Activated T-cell treated with anti-CD3 and anti-CD28 coated beads for 24 hours (primary cell): ENCODE measurements around the gene LRP5.
"Not testable (repeated sequence)": the region's sequence is repeated elsewhere in the genome, so short reads cannot be mapped to it uniquely, and the experiment has no call there.

ENCODE experiments used
- DNase-seq: peaks from one replicate; pipeline ENCODE4 v3.0.0-alpha.2; 2020; ENCODE audit warnings: low read depth

LRP5 gene

DNA sequence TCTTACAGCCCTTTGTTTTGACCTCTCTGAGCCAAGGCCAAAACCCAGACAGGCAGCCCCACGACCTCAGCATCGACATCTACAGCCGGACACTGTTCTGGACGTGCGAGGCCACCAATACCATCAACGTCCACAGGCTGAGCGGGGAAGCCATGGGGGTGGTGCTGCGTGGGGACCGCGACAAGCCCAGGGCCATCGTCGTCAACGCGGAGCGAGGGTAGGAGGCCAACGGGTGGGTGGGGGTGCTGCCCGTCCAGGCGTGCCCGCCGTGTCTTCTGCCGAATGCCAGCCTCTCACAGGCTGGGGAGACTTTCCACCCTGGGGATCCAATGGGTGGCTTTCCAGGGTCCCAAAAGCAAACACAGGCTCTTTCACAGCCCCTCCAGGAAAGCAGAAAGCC is 111.1 kb downstream of the LRP5 start:
- no peak for DNase-seq

DNA sequence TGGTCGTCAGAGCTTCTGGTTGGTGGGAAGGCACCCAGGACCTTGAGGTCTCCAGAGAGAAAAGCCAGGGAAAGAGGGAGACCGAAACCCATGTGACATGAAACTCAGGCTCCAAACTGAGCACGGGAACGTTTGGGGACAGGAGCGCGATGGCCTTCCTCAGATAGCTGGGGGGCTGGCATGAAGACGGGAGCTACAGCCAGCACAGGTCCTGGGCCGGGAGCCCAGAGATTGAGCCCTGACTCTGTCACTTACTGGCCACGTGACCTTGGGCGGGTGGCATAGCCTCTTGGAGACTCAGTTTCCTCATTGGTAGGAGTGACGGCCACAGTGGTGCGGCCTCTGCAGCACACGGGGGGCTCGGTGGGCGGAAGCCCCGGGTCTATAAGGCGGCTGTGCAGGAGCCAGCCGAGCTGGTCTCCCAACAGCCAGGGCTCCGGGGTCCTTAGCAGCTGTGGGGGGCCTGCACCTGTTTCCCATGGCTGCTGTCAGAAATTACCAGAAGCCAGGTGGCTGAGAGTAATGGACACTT is 111.8 kb downstream of the LRP5 start:
- no peak for DNase-seq

DNA sequence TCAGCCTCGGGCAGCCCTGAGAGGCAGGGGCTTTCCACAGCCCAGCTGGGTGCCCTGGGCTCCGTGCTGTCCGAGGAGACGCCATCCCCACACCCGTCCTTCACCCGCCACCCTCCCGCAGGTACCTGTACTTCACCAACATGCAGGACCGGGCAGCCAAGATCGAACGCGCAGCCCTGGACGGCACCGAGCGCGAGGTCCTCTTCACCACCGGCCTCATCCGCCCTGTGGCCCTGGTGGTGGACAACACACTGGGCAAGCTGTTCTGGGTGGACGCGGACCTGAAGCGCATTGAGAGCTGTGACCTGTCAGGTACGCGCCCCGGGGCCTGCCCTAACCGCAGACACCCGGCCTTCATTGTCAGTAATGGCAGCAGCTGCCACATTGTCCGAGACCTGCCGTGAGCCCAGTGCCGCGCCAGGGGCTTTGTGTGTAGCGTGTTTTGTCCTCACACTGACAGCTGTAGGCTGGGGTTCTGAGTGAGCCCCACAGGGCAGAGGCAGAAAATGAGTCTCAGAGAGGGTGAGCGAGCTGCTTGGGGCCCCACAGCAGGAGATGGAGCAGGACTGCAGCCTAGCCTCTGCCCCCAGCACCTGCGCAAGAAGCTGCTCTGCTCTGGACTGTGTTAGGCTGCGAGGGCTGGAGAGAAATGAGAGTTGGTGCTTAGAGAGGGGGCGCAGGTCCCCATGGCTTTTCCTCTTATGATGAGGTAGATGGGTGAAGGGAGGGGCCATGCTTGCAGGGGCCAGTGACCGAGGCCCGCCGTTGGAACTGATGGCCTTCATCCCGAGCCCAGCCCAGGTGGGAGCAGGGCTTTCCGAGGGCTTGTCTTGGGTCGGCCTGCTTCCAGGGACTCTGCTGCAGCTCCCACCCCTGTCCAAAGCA is 112.8 kb downstream of the LRP5 start:
- DNase-seq: no peak

DNA sequence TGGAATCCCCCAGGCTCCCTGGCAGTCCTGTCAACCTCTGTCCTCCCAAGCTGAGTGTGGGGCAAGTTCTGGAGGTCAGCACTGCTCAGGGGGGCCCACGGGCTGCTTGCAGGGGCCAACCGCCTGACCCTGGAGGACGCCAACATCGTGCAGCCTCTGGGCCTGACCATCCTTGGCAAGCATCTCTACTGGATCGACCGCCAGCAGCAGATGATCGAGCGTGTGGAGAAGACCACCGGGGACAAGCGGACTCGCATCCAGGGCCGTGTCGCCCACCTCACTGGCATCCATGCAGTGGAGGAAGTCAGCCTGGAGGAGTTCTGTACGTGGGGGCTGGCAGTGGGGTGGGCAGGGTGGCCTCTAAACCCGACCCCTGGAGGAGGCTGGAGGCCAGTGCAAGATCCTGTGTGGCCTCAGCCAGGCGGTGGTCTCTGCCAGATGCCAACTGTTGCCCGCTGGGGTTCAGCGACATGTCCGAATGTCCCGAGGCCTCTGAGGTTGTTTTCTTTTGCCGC is 113.5 kb downstream of the LRP5 start:
- no peak for DNase-seq

DNA sequence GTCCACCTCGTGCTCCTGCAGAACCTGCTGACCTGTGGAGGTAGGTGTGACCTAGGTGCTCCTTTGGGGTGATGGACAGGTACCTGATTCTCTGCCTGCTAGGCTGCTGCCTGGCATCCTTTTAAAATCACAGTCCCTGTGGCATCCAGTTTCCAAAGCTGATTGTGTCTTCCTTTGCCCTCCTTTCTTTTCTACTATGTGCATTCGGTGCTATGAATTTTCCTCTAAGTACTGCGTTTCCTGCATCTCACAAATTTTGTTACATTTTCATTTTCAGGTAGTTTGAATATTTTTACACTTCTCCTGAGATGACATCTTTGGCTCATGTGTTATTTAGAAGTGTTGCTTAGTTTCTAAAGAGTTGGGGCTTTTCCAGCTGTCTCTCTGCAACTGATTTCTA is 117.3 kb downstream of the LRP5 start:
- no peak for DNase-seq

DNA sequence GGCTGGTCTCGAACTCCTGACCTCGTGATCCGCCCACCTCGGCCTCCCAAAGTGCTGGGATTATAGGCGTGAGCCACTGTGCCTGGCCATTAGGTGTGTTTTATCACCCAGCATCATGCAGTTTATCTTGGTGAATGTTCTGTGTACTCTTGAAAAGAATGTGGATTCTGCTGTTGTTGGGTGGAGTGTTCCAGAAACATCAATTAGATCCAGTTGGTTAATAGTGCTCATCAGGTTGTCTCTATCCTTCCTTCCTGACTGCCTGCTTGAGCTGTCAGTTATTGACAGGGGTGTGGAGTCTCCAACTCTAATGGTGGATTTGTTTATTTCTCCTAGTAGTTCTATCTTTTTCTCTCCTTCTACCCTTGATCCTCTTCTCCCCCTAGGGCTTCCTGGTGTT is 118.0 kb downstream of the LRP5 start:
- DNase-seq: no peak

DNA sequence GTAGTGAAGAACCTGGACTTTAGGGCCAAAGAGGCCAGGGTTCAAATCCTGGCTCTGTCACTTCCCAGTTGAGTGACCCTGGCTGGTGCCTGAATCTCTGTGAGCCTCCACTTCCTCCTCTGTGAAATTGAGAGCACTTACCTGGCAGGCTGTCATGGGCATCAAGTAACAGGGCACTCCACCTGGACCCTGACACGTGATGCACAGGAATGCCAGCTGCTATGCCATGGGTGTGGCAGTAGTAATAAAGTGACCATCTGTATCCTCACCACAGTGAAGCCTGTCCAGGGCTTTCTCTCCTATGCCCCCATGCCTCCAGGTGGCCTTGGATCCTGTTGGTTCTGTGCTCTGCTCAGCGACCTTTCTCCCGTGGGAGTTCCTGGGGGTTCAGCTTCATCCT is 118.4 kb downstream of the LRP5 start:
- no peak for DNase-seq

DNA sequence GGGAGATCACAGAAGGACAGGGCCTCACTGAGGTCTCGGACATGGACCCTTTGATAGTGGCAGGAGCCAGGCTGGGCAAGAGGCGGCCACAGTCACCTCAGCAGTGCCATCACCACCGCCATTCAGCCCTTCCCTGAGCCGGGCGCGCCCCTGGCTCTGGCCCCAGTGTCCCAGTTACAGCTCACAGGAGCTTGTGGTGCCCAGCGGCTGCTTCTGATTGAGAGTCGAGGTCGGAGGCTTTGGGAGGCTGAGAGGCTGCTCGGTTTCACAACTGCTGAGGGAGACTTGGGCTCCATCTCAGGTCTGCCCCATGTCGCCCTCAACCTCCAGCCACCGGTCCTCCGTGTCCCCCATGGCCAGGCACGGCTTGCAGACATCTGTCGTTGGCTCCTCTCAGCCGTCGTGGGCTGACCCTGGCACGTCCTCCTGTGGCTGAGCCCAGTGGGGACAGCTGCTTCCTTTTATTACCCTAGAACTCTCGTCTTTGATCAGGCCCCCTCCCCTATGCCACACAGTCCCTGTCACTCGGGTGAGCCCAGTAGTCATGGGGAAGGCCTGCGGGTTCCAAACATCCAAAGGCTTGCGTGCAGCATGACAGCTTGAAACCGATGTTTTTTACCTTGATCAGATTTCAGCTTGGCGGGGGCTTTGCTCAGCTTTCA is 119.7 kb downstream of the LRP5 start:
- DNase-seq: no peak

DNA sequence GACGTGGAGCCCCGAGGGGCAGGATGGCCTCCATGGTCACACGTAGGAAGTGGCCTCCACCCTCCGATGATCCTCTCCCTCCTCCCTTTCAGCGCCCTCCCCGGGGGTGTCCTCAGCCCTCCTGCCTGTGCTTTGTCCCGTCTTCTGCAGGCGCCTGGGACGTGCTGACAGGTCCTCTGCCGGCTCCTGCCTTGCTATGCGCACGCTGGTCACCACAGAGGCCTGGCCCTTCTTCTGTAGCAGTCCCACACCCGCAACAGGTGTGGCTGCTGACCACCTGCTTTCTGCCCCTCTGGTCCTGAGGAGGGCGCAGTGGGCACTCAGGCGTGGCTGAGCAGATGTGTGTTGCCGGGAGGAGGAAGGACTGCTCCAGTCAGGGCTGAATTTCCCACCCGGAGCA is 120.5 kb downstream of the LRP5 start:
- no peak for DNase-seq

DNA sequence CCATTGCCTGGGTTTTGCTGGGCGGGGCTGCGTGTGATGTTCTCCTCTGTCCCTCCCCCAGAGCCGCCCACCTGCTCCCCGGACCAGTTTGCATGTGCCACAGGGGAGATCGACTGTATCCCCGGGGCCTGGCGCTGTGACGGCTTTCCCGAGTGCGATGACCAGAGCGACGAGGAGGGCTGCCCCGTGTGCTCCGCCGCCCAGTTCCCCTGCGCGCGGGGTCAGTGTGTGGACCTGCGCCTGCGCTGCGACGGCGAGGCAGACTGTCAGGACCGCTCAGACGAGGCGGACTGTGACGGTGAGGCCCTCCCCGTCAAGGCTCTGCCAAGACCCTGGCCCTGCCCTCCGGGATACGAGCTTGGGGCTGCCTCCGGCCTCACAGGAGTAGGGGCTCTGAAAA is 121.2 kb downstream of the LRP5 start:
- no peak for DNase-seq

DNA sequence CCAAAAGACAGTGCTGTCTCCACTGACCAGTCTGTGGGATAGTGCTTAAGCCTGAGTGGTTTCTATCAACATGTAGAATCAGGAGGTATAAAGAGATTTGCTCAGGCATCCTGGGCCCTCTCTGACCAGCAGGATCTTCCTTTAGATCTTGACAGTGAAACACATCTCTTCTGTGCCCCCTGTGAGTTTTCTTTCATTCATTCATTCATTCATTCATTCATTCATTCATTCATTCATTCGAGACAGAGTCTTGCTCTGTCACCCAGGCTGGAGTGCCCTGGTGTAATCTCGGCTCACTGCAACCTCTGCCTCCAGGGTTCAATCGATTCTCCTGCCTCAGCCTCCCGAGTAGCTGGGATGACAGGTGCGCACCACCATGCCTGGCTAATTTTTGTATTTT is 121.8 kb downstream of the LRP5 start:
- not testable (repeated sequence) for DNase-seq

DNA sequence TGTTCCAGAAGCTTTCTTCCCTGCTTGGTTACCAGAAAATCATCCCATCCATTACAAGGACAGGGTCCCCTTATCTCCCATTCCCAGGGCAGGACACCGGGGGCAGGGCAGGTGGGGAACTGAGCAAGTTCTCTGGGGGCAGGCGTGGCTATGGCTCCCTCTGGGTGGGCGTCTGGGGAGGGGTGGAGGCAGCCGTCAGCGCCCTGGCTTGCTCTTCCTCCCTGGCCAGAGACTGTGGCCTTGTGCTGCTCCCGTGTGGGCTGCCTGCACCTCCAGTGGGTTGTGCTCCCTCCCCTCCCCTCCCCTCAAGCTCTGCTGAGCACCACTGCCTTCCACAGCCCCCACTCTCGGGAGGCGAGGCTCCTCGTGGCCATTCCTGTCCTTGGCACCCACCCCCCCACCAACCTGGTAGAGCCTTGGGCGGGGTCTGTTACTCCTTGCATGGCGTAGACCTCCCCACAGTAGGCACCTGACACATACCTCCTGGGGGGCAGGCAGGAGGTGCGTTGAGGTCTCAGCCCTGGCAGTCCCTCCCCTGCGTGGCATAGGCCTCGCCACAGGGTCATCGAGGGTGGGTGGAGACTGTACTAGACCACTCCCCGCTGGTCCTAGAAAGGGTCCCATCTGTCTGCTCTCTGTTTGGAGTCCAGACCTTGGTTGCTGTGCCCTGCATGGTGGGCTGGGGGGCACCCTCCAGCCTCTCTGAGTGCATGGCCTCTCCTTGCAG is 123.9 kb downstream of the LRP5 start:
- no peak for DNase-seq

DNA sequence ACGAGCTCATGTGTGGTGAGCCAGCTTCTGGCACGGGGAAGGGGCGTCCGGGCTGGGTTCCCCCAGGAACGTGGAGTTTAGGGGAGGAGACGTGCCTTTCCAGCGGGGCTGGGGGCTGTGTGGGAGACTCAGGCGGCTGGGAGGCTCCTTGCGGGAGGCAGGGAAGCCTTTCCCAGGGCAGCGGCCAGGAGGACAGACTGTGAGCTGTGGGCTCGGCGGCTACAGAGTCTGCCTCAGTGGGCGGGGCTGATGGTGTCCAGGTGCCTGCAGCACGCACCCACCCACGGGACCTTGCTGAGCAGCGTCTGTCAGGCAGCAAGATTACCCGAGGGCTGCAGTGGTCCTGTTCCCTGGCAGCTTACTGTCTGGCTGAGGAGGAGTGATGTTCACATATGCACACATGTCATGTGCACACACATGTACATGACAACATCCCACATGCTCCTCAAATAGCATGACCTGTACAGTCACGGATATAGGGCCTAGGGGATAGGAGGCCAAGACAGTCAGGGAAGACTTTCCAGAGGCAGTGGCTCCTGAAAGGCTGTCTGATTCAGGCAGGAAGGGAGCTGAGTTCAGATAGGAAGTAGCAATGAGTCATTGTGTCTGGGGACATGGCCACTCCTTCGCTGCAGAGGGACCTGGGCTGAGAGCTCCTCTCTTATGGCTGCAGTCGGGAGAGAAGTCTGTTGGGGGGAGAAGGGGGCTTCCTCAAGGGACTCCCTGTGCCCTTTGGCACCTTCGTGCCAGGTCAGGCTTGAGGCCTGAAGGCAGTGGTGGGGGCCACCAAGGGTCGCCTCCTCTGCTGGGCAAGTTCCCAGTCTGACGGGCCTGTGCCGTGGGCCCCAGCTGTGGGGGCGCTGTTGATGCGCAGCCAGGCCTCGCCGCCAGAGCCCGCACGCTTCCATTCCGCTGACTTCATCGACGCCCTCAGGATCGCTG is 124.9 kb downstream of the LRP5 start:
- no peak for DNase-seq

DNA sequence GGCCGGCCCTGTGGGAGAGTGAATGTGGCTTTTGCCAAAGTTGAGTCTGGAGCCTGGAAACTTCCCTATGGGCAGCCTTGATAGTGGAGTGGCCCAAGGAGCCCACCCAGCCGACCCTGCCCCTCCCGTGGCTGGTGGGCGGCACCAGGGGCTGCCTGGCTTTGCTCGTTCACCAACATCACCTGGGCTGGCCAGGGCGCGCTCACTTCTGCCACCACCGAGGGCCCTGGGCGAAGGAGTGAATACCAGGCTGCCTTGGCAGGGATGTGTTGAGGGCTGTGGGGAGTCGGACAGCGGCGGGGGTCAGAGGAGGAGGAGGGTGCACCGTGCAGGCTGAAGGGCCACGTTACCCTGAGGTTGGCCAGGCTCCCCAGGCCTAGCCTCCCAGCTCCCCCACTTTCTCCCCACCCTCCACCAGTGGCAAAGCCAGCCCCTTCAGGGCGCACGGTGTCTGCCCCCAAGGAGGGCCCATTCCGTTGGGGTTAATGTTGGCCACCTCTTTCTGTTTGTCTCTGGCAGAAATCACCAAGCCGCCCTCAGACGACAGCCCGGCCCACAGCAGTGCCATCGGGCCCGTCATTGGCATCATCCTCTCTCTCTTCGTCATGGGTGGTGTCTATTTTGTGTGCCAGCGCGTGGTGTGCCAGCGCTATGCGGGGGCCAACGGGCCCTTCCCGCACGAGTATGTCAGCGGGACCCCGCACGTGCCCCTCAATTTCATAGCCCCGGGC is 125.7 kb downstream of the LRP5 start:
- DNase-seq: no peak

DNA sequence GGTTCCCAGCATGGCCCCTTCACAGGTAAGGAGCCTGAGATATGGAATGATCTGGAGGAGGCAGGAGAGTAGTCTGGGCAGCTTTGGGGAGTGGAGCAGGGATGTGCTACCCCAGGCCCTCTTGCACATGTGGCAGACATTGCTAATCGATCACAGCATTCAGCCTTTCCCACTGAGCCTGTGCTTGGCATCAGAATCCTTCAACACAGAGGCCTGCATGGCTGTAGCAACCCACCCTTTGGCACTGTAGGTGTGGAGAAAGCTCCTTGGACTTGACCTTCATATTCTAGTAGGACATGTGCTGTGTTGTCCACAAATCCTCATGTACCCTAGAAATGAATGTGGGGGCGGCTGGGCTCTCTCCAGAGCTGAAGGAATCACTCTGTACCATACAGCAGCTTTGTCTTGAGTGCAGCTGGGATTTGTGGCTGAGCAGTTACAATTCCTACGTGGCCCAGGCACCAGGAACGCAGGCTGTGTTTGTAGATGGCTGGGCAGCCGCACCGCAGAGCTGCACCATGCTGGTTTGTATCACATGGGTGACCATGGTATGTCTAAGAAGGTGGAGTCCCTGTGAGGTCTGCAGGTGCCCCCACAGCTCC is 126.4 kb downstream of the LRP5 start:
- DNase-seq: no peak

DNA sequence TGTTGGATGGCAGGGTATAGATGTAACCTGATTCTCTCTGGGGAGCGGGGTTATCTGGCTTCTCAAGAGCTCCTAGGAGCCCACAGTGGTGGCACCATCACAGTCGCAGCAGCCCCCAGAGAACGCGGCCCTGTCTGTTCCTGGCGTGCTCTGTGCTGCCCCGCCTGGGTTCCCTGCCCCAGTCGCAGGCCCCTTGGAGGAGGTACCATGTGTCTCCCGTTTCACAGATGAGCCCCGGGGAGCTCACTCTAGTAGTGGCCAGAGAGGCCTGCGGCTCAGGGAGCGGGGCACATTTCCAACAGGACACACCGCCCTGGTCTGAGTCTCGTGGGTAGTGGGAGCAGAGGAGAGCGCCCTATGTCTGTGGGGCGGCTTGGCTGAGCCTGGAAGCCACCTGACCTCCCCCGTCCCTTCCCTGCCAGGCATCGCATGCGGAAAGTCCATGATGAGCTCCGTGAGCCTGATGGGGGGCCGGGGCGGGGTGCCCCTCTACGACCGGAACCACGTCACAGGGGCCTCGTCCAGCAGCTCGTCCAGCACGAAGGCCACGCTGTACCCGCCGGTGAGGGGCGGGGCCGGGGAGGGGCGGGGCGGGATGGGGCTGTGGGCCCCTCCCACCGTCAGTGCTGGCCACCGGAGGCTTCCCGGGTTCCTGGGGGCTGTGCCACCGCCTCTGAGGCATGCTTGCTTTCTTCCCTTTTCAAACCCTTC is 127.1 kb downstream of the LRP5 start:
- no peak for DNase-seq

DNA sequence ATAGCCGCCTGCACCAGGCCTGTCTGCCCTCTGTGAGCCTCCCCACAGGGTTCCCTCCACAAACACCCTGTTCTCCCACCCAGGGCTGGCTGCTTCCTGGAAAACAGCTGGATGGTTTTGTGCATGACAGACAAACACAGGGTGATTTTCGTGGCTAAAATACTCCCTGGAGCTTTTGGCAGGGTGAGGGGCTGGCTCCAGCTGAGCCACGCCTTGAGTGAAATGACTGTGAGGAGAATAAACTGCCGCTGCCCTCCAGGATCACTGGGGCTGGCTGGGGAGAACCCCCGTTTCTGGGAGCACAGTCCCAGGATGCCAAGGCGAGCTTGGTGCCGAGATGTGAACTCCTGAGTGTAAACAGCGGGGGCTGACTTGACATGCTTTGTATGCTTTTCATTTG is 127.8 kb downstream of the LRP5 start:
- DNase-seq: no peak

DNA sequence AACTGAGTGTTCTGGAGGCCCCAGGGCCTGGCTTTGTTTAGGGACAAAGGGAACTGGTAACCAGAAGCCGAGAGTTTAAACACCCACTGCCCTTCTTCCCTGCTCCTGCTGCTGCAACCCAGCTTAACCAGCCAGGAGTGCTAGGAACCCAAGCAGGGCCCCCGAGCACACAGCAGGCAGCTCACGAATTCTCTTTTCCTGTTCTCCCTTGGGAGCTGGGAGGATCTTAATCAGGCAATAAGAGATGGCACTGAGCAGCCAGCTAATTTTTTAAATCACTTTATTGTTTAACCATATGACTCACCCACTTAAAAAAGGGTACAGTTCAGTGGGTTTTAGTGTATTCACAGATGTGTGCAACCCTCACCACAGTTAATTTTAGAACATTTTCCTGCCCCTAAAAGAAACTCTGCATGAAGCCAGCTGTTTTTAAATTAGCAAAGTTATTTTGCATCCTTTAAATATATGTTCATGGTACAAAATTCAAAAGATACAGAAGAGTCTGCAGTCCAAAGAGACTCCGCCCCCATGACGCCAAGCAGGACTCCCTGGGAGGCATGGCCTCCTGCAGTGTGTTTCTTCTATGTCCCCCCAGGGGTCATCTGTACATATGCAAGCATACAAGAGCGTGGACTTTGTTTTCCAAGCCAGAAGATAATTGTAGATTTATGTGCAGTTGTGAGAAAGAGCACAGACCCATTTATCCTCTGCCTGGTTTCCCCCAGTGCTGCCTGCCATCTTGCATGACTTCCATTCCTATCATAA is 129.3 kb downstream of the LRP5 start:
- DNase-seq: no peak

DNA sequence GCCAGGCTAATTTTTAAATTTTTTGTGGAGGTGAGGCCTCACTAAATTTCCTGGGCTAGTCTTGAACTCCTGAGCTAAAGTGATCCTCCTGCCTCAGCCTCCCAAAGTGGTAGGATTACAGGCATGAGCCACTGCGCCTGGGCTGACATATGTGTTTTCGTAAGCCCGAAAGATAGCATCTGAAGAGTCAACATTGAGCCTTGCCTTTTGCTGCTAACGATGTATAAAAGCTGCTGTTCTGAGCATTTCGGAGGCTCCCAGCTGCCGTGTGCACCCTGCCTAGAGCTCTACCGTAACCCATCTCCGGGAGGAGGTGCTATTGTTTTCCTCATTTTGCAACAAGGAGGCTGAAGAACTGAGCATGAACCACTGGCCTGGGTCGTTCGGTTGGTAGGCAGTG is 130.0 kb downstream of the LRP5 start:
- no peak for DNase-seq
